DMS53 treated with DMSO at 0.1 percent for 48 hours (cell line): Measurements from ENCODE around the gene PCNX1.
"Not testable (repeated sequence)": the region's sequence is repeated elsewhere in the genome, so short reads cannot be mapped to it uniquely, and the experiment has no call there.

Experiments
- DNase-seq: peaks from one replicate; lab custom pipeline; 2025; ENCODE audit not compliant: unreplicated experiment; lab: John Stamatoyannopoulos, UW

Gene PCNX1

DNA sequence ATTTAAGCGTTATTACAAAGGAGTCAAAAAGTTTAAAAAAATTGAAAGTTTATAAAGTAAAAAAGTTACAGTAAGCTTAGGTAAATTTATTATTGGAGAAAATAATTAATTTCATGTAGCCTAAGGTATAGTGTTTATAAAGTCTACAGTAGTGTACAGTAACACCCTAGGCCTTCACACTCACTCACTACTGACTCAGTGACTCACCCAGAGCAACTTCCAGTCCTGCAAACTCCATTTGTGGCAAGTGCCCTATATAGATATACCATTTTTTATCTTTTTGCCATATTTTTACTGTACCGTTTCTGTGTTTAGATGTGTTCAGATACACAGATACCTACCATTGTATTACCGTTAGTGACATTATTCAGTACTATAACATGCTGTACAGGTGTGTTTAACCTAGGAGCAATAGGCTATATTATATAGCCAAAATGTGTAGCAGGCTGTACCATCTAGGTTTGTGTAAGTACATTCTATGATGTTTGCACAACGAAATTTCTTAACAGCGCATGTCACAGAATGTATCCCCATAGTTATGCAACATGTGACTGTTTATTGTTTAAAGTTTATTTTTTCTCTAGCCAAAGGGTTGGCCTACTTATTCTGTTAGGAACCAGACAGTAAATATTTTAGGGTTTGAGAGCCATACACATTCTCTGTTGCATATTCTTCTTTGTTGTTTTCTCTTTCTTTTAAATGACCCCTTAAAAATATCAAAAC is 155.5 kb downstream of the PCNX1 start:
- DNase-seq = no peak

DNA sequence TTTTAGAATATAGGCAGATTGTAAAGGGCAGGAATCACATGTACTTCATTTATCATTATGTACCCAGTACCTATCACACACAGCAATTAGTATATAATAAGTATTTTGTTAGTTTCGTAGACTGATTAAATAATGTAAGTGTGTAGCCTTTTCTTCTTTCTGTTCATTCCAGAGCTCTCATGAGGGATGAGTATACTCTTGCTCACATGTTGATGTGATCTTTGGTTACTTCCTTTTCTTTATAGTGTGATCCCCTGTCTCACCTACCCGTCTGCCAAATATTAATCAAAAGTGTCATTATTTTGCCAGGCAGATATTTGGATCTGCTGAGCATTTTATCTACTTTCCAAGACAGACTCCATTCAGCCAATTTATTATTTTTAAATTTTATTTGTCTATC is 156.1 kb downstream of the PCNX1 start:
- DNase-seq = no peak

DNA sequence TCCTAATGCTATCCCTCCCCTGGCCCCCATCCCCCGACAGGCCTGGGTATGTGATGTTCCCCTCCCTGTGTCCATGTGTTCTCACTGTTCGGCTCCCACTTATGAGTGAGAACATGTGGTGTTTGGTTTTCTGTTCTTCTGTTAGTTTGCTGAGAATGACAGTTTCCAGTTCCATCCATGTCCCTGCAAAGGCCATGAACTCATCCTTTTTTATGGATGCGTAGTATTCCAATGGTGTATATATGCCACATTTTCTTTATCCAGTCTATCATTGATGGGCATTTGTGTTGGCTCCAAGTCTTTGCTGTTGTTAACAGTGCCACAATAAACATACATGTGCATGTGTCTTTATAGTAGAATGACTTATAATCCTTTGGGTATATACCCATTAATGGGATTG is 157.5 kb downstream of the PCNX1 start:
- not testable (repeated sequence) for DNase-seq

DNA sequence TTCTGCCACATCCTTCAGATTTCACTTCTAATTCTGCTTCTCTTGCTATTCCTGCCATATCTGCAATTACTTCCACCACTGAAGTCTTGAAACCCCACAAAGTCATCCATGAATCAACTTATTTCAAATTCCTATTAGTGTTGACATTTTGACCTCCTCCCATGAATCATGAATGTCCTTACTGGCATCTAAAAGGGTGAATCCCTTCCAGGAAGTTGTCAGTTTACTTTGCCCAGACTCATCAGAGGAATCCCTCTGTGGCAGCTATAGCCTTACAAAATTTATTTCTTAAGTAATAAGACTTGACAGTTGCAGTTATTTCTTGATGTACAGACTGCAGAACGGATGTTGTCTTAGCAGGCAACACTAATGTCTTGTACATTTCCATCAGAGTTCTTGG is 162.9 kb downstream of the PCNX1 start:
- DNase-seq = no peak

DNA sequence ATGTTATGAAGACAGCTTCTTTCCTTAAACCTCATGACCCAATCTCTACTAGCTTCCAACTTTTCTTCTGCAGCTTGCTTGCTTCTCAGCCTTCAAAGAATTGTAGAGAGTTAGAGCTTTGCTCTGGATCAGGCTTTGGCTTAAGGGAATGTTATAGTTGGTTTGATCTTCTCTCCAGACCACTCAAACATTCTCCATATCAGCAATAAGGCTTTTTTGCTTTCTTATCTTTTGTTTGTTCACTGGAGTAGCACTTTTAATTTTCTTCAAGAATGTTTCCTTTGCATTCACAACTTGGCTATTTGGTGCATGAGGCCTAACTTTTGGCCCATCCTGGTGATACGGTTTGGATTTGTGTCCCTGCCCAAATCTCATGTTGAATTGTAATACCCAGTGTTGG is 163.8 kb downstream of the PCNX1 start:
- DNase-seq = no peak

DNA sequence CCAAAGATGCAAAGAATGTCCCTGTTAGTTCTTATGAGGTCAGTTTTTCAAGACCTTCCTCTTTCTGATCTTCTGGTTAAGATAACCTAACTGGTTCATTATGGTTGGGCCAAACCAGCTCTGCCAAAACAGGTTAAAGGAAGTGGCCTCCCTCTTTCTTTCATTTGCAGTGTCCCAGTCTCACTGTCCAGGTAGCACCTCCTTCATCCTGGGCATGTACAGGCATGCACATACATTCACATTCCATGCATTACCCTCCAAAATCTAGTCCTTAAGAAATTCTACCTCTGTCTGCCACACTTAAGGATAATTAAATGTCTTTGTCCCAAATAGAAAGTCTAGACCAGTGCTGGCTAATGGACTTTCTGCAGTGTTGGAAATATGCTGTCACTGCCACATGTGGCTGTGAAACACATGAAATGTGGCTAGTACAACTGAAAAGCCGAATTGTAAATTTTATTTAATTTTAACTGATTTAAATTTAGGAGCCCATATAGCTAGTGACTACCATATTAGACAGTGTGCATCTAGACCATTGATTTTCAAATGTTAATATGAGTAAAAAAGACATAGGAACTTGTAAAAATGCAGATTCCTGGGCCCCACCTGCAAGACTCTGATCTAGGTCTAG is 169.3 kb downstream of the PCNX1 start:
- no peak for DNase-seq

- no peak for DNase-seq
Observed at GRCh38 chr14:71078500-71078899, 171.2 kb downstream of the PCNX1 start.

- DNase-seq = no peak
Observed at GRCh38 chr14:71086567-71086966, 179.3 kb downstream of the PCNX1 start.

DNA sequence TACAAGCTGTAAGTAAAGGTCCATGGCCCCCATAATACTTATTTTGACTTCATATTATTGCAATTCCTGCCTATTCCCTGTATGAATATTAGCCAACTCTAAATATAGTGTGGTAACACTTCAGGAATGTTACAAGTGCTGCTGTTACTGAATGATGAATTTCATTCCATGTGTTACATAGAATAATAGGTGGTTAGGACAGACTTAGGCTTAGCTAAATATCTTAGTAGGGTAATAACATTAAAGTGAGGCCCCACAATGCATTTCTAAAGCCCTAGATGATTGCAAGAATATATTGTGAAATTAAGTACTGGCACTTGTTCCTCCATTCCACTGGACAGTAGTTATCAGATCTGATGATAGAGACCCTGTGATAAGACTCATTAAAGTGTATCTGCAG is 182.7 kb downstream of the PCNX1 start:
- no peak for DNase-seq

DNA sequence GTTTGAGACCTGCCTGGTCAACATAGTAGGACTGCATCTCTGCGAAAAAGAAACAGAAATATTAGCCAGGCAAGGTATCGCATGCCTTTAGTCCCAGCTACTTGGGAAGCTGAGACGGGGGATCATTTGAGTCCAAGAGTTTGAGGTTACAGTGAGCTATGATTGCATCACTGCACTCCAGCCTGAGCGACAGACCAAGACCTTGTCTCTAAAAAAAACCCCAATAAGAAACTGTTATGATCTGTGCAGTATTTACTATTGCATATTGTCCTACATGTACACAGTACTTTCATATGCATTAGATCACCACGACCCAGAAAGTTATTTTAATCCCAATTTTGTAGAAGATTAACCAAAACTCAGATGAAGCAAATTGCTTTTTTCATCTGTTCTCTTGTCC is 187.5 kb downstream of the PCNX1 start:
- no peak for DNase-seq

GRCh38 chr14:71096947-71097346 is 189.7 kb downstream of the PCNX1 start:
- DNase-seq = no peak

DNA sequence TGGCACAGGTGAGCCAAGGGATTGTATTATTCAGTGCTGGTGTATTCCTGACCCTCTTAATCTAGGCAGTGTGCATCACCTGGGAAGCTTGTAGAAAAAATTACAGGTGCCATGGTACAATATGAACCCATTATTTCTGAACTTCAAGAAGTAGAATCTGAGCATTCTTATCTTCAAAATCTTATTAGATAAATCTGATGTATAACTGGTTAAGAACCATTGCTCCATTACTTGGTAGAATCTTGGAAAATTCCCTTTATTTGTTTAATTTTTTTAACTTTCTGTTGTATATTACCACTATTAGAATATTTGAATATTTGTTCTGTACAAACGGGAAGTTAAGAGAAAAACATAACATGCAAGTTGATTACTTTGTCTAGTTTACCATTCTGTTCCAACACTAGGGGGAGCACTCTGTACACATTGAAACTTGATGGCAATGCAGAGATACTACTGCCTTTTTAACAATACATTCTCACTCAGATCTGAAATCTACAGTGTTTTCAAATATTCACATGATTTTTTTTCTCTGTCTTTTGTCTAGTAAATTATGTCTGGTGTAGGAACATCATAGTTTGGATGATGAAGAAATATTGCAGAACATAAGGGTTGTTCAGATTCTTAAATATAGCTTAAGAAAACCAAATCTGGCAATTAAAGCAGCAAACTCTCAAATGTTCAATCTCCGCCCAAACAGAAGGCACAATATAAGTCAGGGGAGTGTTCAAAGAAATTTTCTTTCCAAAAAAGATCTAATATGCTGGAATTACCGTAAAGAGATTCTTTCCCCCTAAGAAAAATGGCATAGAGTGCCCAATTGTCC is 196.6 kb downstream of the PCNX1 start:
- peak; percentile 8 for DNase-seq

- DNase-seq = no peak
Observed at GRCh38 chr14:71105177-71105576, 197.9 kb downstream of the PCNX1 start.

DNA sequence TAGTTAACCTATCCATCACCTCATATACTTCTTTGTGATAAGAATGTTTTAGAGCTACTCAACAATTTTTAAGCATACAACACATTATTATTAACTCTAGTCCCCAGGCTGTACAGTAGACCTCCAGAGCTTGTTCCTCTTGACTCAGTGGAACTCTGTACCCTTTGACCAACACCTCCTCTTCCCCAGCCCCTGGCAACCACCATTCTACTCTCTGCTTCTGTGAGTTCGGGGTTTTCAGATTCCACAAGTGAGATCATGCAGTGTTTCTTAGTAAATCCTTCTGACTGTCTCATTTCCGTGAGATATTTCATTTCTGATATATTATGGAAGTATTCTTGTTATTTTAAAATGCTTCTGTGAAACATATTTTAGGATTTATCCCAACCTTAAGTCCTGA is 200.7 kb downstream of the PCNX1 start:
- no peak for DNase-seq

- DNase-seq = no peak
Observed at GRCh38 chr14:71108398-71109119, 201.3 kb downstream of the PCNX1 start.

DNA sequence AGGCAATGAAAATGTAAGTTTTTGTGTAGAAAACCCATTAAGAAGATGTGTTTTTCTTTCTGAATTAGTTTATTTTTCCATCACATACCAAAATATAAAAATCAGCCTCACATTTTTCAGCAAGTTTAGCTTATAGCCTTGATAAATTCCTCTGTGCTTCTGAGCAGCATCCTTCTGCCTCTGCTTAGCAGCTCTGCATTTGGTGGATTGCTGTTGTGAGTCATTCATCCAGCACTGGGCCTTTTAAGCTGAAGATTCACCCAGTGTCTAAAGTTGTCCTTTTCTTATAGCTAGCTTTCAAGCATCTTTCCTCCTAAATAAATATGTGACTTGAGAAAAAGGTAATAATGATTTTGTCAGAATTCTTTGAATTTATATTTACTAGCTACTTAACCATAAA is 206.1 kb downstream of the PCNX1 start:
- DNase-seq = no peak

GRCh38 chr14:71114565-71114964 is 207.3 kb downstream of the PCNX1 start:
- no peak for DNase-seq

GRCh38 chr14:71115306-71115705 is 208.0 kb downstream of the PCNX1 start:
- DNase-seq = no peak

DNA sequence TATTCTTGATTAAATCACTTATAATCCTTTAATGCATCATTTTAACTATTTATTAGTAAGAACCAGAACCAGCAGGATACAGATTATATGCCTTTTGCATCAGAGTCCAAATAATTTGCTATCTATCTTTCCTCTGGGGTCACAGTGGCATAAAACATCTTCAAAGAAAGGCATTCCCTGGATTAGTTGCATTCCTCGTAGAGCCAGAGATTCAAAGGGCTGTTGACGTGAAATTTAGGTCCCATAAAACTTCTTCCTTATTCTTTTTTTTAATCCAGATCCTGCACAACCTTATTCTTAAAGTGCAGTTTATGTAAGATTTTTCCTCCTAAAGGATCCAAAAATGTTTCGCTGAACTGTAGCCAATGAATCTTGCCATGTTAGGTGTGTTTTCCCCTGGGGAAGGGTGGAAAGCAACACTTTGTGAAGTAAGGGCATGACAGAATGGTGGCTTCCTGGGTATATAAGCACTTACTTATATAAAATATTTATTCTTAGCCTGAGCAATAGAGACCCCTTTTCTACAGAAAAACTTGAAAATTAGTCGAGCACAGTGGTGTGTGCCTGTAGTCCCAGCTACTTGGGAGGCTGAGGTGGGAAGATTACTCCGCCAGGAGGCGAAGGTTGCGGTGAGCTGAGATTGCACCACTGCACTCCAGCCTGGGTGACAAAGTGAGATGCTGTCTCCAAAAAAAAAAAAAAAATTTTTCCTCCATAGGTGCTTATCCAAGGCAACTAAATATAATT is 208.7 kb downstream of the PCNX1 start:
- DNase-seq = no peak

DNA sequence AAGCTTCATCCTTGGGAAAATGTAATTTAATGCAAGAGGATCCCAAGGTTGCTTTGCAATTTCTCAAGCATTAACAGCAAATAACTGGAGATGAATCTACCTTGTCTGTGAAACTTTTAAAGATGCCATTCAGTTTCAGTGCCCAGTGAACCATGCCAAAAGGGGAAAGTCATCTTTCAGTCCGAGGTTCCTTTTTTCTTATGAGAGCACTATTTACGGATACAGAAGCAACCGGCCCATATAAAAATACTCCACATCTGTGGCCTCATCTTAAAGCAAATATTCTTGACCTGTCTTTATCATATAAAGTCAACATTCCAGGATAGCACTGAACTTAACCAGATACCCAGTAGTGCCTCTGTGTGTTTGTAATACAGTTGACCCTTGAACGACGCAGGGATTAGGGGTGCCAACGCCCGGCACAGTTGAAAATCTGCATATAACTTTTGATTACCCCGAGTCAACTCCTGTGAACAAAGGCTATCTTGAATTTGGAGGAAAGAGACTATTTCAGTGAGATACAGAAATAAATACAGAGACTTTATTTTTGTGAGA is 209.4 kb downstream of the PCNX1 start:
- no peak for DNase-seq
